K562 (cell line): Measurements from ENCODE around the gene SLC26A1. TPM values are rescaled to one million over a fixed set of nuclear protein-coding genes. Genes with fewer than 3 reads are reported as not detected.

Experiments
- ATAC-seq: fragments of 200-7000 bp; cut with Tn5 transposase; 3 replicates; pipeline ENCODE4 v1.9.1; 2020; ENCODE audit warnings: moderate library complexity
- BruUV-seq: library from RNA; stranded (reverse); fragments of 400-500 nt; replicated peaks from 2 replicates; lab custom pipeline; 2021; lab: Mats Ljungman, UMichigan
- CTCF ChIA-PET: fragments of 300-600 bp; formaldehyde crosslinking; extraction: SDS; loops from one replicate; lab custom pipeline; 2021; ENCODE audit warnings: low intra/inter-chr PET ratio; lab: Yijun Ruan, JAX
- POLR2A ChIA-PET: fragments of 300-600, 350-650 bp; sonication (Branson Sonifier 250); formaldehyde crosslinking; extraction: SDS; loops from one replicate; lab custom pipeline; 2021; ENCODE audit warnings: antibody characterized with exemption, inconsistent platforms; lab: Yijun Ruan, JAX
- DNase-seq, 4 experiments: peaks; one replicate each; pipeline versions ENCODE4 v3.0.0 to v3.0.0-alpha.2; 2011 to 2018; ENCODE audit warnings: low spot score in 3 of 4, mixed read lengths in 3 of 4; ENCODE audit errors: extremely low read depth in 1 of 4
- FAIRE-seq: peaks from 2 replicates; lab custom pipeline; 2011; peaks lifted over from hg19 to GRCh38; lab: Jason Lieb, UNC
- H2AFZ ChIP-seq: 2 replicates; pipeline ENCODE4 v1.6.0; 2011; ENCODE audit warnings: low read depth, low read length, control low read depth, inconsistent platforms
- H3K27ac ChIP-seq: fragments of 200-600 bp; 3 replicates; pipeline ENCODE4 v1.8.0; 2011; ENCODE audit warnings: low read depth, mild to moderate bottlenecking, control low read depth, inconsistent platforms, low read length, moderate library complexity, mixed read lengths; ENCODE audit errors: extremely low read depth
- H3K27me3 ChIP-seq, 2 experiments: fragments of 300-600 bp in 1 of 2; 2 replicates in 1 of 2; 3 replicates in 1 of 2; pipeline versions ENCODE4 v1.6.0 to v1.8.0; 2011; ENCODE audit warnings: inconsistent platforms in 2 of 2, low read length in 2 of 2, mild to moderate bottlenecking in 1 of 2, mixed read lengths in 1 of 2, moderate library complexity in 1 of 2; ENCODE audit not compliant: control insufficient read depth in 2 of 2, insufficient read depth in 2 of 2
- H3K36me3 ChIP-seq: fragments of 300-600 bp; 3 replicates; pipeline ENCODE4 v1.8.0; 2011; ENCODE audit warnings: mild to moderate bottlenecking, low read length, inconsistent platforms; ENCODE audit not compliant: control insufficient read depth, insufficient read depth
- H3K4me1 ChIP-seq, 2 experiments: fragments of 200-600 bp in 1 of 2; replicated peaks in 1 of 2; 2 replicates in 1 of 2; 3 replicates in 1 of 2; pipeline versions ENCODE4 v1.5.1 to v1.8.0; 2011; ENCODE audit warnings: inconsistent platforms in 2 of 2, low read length in 2 of 2, mild to moderate bottlenecking in 1 of 2, mixed read lengths in 1 of 2, moderate library complexity in 1 of 2; ENCODE audit not compliant: control insufficient read depth in 2 of 2, insufficient read depth in 2 of 2
- H3K4me2 ChIP-seq: 2 replicates; pipeline ENCODE4 v1.6.1; 2011; ENCODE audit warnings: low read length, control low read depth, inconsistent platforms, mixed read lengths; ENCODE audit not compliant: insufficient read depth
- H3K4me3 ChIP-seq: fragments of 200-600 bp; sonication (generic), shearing (Covaris generic); 2 replicates; pipeline ENCODE4 v1.5.1; 2016; ENCODE audit warnings: control low read depth, inconsistent platforms
- H3K79me2 ChIP-seq: fragments of 200-600 bp; 3 replicates; pipeline ENCODE4 v1.8.0; 2011; ENCODE audit warnings: low read length, inconsistent platforms; ENCODE audit not compliant: control insufficient read depth, insufficient read depth
- H3K9ac ChIP-seq, 2 experiments: 2 replicates each; pipeline versions ENCODE4 v1.6.0 to v1.6.1; 2011; ENCODE audit warnings: low read depth in 2 of 2, low read length in 2 of 2, control low read depth in 1 of 2, inconsistent platforms in 1 of 2, mild to moderate bottlenecking in 1 of 2, mixed read lengths in 1 of 2; ENCODE audit not compliant: insufficient read depth in 1 of 2
- H3K9me1 ChIP-seq: one replicate; pipeline ENCODE4 v1.6.0; 2011; ENCODE audit warnings: inconsistent platforms, mild to moderate bottlenecking, low read length, moderate library complexity; ENCODE audit not compliant: control insufficient read depth, insufficient read depth
- H3K9me3 ChIP-seq: replicated peaks from 2 replicates; pipeline ENCODE4 v1.5.1; 2011; ENCODE audit warnings: low read depth, low read length, inconsistent platforms; ENCODE audit not compliant: control insufficient read depth, insufficient read depth
- H4K20me1 ChIP-seq: replicated peaks from 2 replicates; pipeline ENCODE4 v1.6.1; 2011; ENCODE audit warnings: low read length, inconsistent platforms, mixed read lengths; ENCODE audit not compliant: control insufficient read depth, insufficient read depth
- KDM5B ChIP-seq: fragments of 200-600 bp; sonication (generic); IDR thresholded peaks from 2 replicates; pipeline ENCODE4 v1.6.1; 2012; ENCODE audit warnings: low read depth, mild to moderate bottlenecking, moderate library complexity, low read length, control low read depth, inconsistent platforms; ENCODE audit not compliant: insufficient replicate concordance
- NFRKB ChIP-seq: fragments of 450-650 bp; IDR thresholded peaks from 2 replicates; pipeline ENCODE4 v1.6.1; 2016; ENCODE audit warnings: low read depth
- PHTF2 ChIP-seq: fragments of 250-450 bp; sonication (Bioruptor Pico); IDR thresholded peaks from 2 replicates; pipeline ENCODE4 v1.5.0; 2021; ENCODE audit warnings: mild to moderate bottlenecking
- RBM22 ChIP-seq: fragments of 200-400 bp; formaldehyde crosslinking; IDR thresholded peaks from 2 replicates; pipeline ENCODE4 v1.6.1; 2018; ENCODE audit warnings: low read length, low read depth; ENCODE audit not compliant: poor library complexity, severe bottlenecking
- UBTF ChIP-seq, 2 experiments: IDR thresholded peaks; 2 replicates each; pipeline ENCODE4 v1.6.1; 2012; ENCODE audit warnings: improper control_type of control experiment in 2 of 2, low read depth in 2 of 2, low read length in 2 of 2, borderline replicate concordance in 1 of 2
- WGBS: fragments of 100-300 bp; shearing (Covaris generic); methylation state at CpG from one replicate; pipeline ENCODE4 v1.1.6; 2016; ENCODE audit warnings: low coverage, mixed read lengths; ENCODE audit not compliant: insufficient coverage; ENCODE audit errors: missing lambda C conversion rate; 5-methylcytosine and 5-hydroxymethylcytosine counted together
- in situ Hi-C: fragments of 300-500 bp; cut with MboI; formaldehyde crosslinking; loops from 4 replicates; pipeline ENCODE4 v1.15.0; 2018; ENCODE audit warnings: inconsistent platforms, mixed read lengths
- intact Hi-C: fragments of 100-400 bp; cut with micrococcal nuclease; formaldehyde crosslinking; loops from 2 replicates; pipeline ENCODE4 v1.14.2; 2022
- polyA plus RNA-seq, 8 experiments: library from polyadenylated mRNA; depleted of rRNA in 4 of 8; stranded (reverse) in 5 of 8; unstranded in 3 of 8; fragments of >200 nt; fragmentation: Nextera tagmentation in 2 of 8; fragmentation: Illumina TruSeq in 1 of 8; extraction: Ambion mirVana in 2 of 8; extraction: Trizol in 1 of 8; gene quantifications; 2 replicates each; pipeline versions ENCODE4 v1.2.1 to v1.2.3, GENCODE V29; 2011 to 2014; ENCODE audit warnings: inconsistent platforms in 1 of 8, missing spikeins in 1 of 8
- total RNA-seq, 7 experiments: library from RNA; depleted of rRNA in 6 of 7; stranded (reverse); fragments of >200 nt in 6 of 7; fragmentation: Illumina TruSeq in 2 of 7; extraction: Trizol in 2 of 7; gene quantifications; 2 replicates each; pipeline versions ENCODE4 v1.2.1 to v1.2.3, GENCODE V29; 2011 to 2021; ENCODE audit warnings: low replicate concordance in 1 of 7
- TF ChIP-seq, protein P1 (sequence below): sonication (generic); formaldehyde crosslinking; IDR thresholded peaks from 2 replicates; pipeline ENCODE4 v1.8.0; 2022; ENCODE audit warnings: missing genetic modification reagents, mild to moderate bottlenecking, moderate library complexity, borderline replicate concordance
- TF ChIP-seq, protein P2 (sequence below): fragments of 250-450 bp; sonication (Bioruptor Pico); IDR thresholded peaks from 2 replicates; pipeline ENCODE4 v1.9.0; 2021; ENCODE audit warnings: mild to moderate bottlenecking, inconsistent platforms

SLC26A1 gene
- total and polyA plus RNA-seq, 9 of the 15 experiments (the other 6 are each of a cell fraction or from before 2014, with no cell fraction given) = 0.11 to 4.2 (median 0.95) TPM

- TF ChIP-seq, protein P1, sequence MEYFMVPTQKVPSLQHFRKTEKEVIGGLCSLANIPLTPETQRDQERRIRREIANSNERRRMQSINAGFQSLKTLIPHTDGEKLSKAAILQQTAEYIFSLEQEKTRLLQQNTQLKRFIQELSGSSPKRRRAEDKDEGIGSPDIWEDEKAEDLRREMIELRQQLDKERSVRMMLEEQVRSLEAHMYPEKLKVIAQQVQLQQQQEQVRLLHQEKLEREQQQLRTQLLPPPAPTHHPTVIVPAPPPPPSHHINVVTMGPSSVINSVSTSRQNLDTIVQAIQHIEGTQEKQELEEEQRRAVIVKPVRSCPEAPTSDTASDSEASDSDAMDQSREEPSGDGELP (CRISPR knock-in tag) = peak; percentile 42; the same call in 1 of the 2 replicates
Observed at GRCh38 chr4:997375-998071, 4.3 kb upstream of the SLC26A1 start (continued).

DNA sequence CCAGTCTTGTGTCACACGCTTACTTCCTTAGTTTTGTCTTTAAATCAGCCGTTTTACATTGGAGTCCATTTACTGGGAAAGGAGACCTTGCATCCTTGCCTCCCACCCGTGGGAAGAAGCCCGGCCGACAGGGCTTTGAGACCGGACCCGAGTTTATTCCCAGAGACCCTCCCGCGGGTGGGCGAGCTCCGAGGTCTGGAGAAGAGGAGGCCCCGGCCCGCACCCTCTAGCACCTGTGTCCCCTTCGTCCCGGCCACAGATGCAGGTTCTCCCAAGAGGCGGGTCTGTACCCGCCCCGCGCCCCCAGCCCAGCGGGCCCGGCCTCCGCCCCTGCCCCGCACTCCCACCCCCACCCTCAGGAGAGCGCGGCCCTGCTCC, 3.8 kb upstream of the SLC26A1 start:
- no peaks in the 10 kb centered on the region for H4K20me1 ChIP-seq
- ChIA-PET CTCF (no interaction called here), POLR2A (no interaction called here)
- H3K9me3 ChIP-seq = no peaks in the 10 kb centered on the region
- TF ChIP-seq NFRKB = 0 out of 2 replicates have a peak, but pooled peaks have one; percentile 15
- TF ChIP-seq, protein P2, sequence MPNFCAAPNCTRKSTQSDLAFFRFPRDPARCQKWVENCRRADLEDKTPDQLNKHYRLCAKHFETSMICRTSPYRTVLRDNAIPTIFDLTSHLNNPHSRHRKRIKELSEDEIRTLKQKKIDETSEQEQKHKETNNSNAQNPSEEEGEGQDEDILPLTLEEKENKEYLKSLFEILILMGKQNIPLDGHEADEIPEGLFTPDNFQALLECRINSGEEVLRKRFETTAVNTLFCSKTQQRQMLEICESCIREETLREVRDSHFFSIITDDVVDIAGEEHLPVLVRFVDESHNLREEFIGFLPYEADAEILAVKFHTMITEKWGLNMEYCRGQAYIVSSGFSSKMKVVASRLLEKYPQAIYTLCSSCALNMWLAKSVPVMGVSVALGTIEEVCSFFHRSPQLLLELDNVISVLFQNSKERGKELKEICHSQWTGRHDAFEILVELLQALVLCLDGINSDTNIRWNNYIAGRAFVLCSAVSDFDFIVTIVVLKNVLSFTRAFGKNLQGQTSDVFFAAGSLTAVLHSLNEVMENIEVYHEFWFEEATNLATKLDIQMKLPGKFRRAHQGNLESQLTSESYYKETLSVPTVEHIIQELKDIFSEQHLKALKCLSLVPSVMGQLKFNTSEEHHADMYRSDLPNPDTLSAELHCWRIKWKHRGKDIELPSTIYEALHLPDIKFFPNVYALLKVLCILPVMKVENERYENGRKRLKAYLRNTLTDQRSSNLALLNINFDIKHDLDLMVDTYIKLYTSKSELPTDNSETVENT (CRISPR knock-in tag) = no peak
- TF ChIP-seq KDM5B = peak; percentile 20
- TF ChIP-seq PHTF2 (CRISPR knock-in tag) = no peak
- no peak for TF ChIP-seq RBM22
- TF ChIP-seq UBTF (IDR thresholded peaks at IDR 0.05; ENCODE audit: borderline replicate concordance in 1 of 2, low read depth in 2 of 2, low read length in 2 of 2) = 0 out of 4 replicates have a peak, but pooled peaks of 1 of the 2 experiments have one; percentile 15
- in situ Hi-C loops (no loop called here), intact Hi-C loops (loop anchor here (10.0 kb wide), 1 partner anchor 48 kb away; no protein-coding TSS in a partner anchor)
- peaks cover 23% of the 10 kb centered on the region; the same call in 2 of the 3 replicates for H3K79me2 ChIP-seq
- FAIRE-seq = no peak
- peaks cover 41 to 78% of the 10 kb centered on the region in 2 experiments for H3K4me1 ChIP-seq
- peak overlapping the region; percentile 77 for H3K4me2 ChIP-seq
- WGBS = 1% methylated on average over 12 of the region's 25 CpGs
- H3K36me3 ChIP-seq = peaks cover 1% of the 10 kb centered on the region; the same call in 1 of the 3 replicates
- H3K27me3 ChIP-seq = no peaks in the 10 kb centered on the region
- H3K4me3 ChIP-seq = peak overlapping the region; percentile 47
- no TSS peak for BruUV-seq
- peak overlapping the region; percentile 81 for H3K27ac ChIP-seq
- no peak for DNase-seq
- 0 out of 2 replicates have a peak overlapping the region, but pooled peaks have one; percentile 57 for H2AFZ ChIP-seq
- peak overlapping the region; percentile 78 to 94 for H3K9ac ChIP-seq
- no peaks in the 10 kb centered on the region for H3K9me1 ChIP-seq
- ATAC-seq = no peak; the same call in 2 of the 3 replicates
